ENCODE data around the gene CTSD. TPM values are rescaled to one million over a fixed set of nuclear protein-coding genes. Genes with fewer than 3 reads are reported as not detected.

The CTSD gene
- polyA plus RNA-seq, 1 donor from 2014 or later: 30.5 TPM

GRCh38 chr11:1731451-1732059, 32.2 kb downstream of the CTSD start:
- no peak overlapping the region for H2AFZ ChIP-seq (ENCODE audit: low read depth, low read length)
- no peaks in the 10 kb centered on the region for H3K79me2 ChIP-seq (replicated peaks; ENCODE audit: insufficient read depth, low read length)
- H3K27ac ChIP-seq (ENCODE audit: low read length): no peak overlapping the region
- no peak overlapping the region for H3K4me2 ChIP-seq (ENCODE audit: low read length)
- H3K4me3 ChIP-seq (ENCODE audit: low read length): no peak overlapping the region
- H3K9ac ChIP-seq (ENCODE audit: low read length): no peak overlapping the region
- H3K27me3 ChIP-seq (ENCODE audit: insufficient read depth, low read depth, low read length): no peaks in the 10 kb centered on the region
- no peaks in the 10 kb centered on the region for H3F3A ChIP-seq (ENCODE audit: insufficient read depth, low read length, poor library complexity, severe bottlenecking)
- no peaks in the 10 kb centered on the region for H3K9me2 ChIP-seq (ENCODE audit: insufficient read depth, low read length)
- H3K9me3 ChIP-seq (ENCODE audit: low read length): no peaks in the 10 kb centered on the region
- H3K36me3 ChIP-seq (ENCODE audit: insufficient read depth, low read length): no peaks in the 10 kb centered on the region
- H4K20me1 ChIP-seq (ENCODE audit: insufficient read depth): no peaks in the 10 kb centered on the region
- no peak for TF ChIP-seq RAD21 (conservative IDR thresholded peaks at IDR 0.05)

GRCh38 chr11:1730059-1730629, 33.6 kb downstream of the CTSD start:
- Histone ChIP-seq H3K4me3 (ENCODE audit: low read length) (no peak overlapping the region), H3K36me3 (ENCODE audit: insufficient read depth, low read length) (no peaks in the 10 kb centered on the region), H3K9ac (ENCODE audit: low read length) (no peak overlapping the region), H3K27me3 (ENCODE audit: insufficient read depth, low read depth, low read length) (no peaks in the 10 kb centered on the region), H4K20me1 (ENCODE audit: insufficient read depth) (no peaks in the 10 kb centered on the region), H3K9me2 (ENCODE audit: insufficient read depth, low read length) (no peaks in the 10 kb centered on the region), H3K79me2 (replicated peaks; ENCODE audit: insufficient read depth, low read length) (no peaks in the 10 kb centered on the region), H3K9me3 (ENCODE audit: low read length) (no peaks in the 10 kb centered on the region), H3K27ac (ENCODE audit: low read length) (no peak overlapping the region), H2AFZ (ENCODE audit: low read depth, low read length) (no peak overlapping the region), H3F3A (ENCODE audit: insufficient read depth, low read length, poor library complexity, severe bottlenecking) (no peaks in the 10 kb centered on the region), H3K4me2 (ENCODE audit: low read length) (no peak overlapping the region)
- TF ChIP-seq MXI1 (conservative IDR thresholded peaks at IDR 0.05; ENCODE audit: poor library complexity, severe bottlenecking): no peak
- no peak for TF ChIP-seq POLR2AphosphoS5 (IDR thresholded peaks at IDR 0.05)
- no peak for TF ChIP-seq REST (IDR thresholded peaks at IDR 0.05; ENCODE audit: borderline replicate concordance)
- no peak for TF ChIP-seq EP300 (conservative IDR thresholded peaks at IDR 0.05; ENCODE audit: poor library complexity, severe bottlenecking)
- no peak for TF ChIP-seq RAD21 (conservative IDR thresholded peaks at IDR 0.05)
- no peak for TF ChIP-seq EZH2 (IDR thresholded peaks at IDR 0.05; ENCODE audit: borderline replicate concordance, insufficient read depth, low read length, poor library complexity, severe bottlenecking)
- no peak for TF ChIP-seq SMC3 (conservative IDR thresholded peaks at IDR 0.05; ENCODE audit: poor library complexity)
- TF ChIP-seq TAF1 (IDR thresholded peaks at IDR 0.05; ENCODE audit: low read depth): no peak
- no peak for TF ChIP-seq CTCF (IDR thresholded peaks at IDR 0.05; ENCODE audit: poor library complexity, severe bottlenecking)

Data from neural cell (in vitro differentiated cells).